Keratinocyte (primary cell): ENCODE data around the gene RPL39.
"Not testable (repeated sequence)": the region's sequence is repeated elsewhere in the genome, so short reads cannot be mapped to it uniquely, and the experiment has no call there.

Experiments used
- CTCF ChIP-seq, 3 experiments: IDR thresholded peaks in 1 of 3; conservative IDR thresholded peaks in 1 of 3; optimal IDR thresholded peaks in 1 of 3; 2 replicates in 2 of 3; 3 replicates in 1 of 3; pipeline versions ENCODE3 to v1.5.1; 2011; ENCODE audit warnings: low read length in 3 of 3, mild to moderate bottlenecking in 3 of 3, moderate library complexity in 2 of 3, control low read depth in 1 of 3, inconsistent platforms in 1 of 3; ENCODE audit not compliant: insufficient read depth in 2 of 3; ENCODE audit errors: extremely low read depth in 1 of 3
- EZH2 ChIP-seq: IDR thresholded peaks from one replicate; pipeline ENCODE4 v1.6.1; 2012; ENCODE audit warnings: inconsistent platforms, mild to moderate bottlenecking, low read length, moderate library complexity

- TF ChIP-seq CTCF (optimal IDR thresholded peaks at IDR 0.05 in 1 of 3, IDR thresholded peaks at IDR 0.05 in 1 of 3, conservative IDR thresholded peaks at IDR 0.05 in 1 of 3; ENCODE audit: extremely low read depth in 1 of 3, insufficient read depth in 2 of 3, low read length in 3 of 3); EZH2: not testable (repeated sequence)
Measured at GRCh38 chrX:119808461-119808860, 17.0 kb upstream of the RPL39 start.
